Astrocyte (in vitro differentiated cells and primary cell): ENCODE results near the gene GRID2IP. TPM values are rescaled to one million over a fixed set of nuclear protein-coding genes. Genes with fewer than 3 reads are reported as not detected.
"Not testable (repeated sequence)": the region's sequence is repeated elsewhere in the genome, so short reads cannot be mapped to it uniquely, and the experiment has no call there.

ENCODE experiments used
- DNase-seq: peaks from one replicate; pipeline ENCODE4 v3.0.0-alpha.2; 2010; ENCODE audit warnings: low read depth
- FAIRE-seq: peaks from 2 replicates; lab custom pipeline; 2011; peaks lifted over from hg19 to GRCh38; lab: Jason Lieb, UNC
- H2AFZ ChIP-seq: 2 replicates; pipeline ENCODE4 v1.6.0; 2012; ENCODE audit warnings: low read depth, low read length, inconsistent platforms
- H3K27ac ChIP-seq: 2 replicates; pipeline ENCODE4 v1.5.1; 2011; ENCODE audit warnings: low read depth, low read length, inconsistent platforms
- H3K27me3 ChIP-seq: 2 replicates; pipeline ENCODE4 v1.6.0; 2011; ENCODE audit warnings: low read length, inconsistent platforms; ENCODE audit not compliant: insufficient read depth
- H3K36me3 ChIP-seq: 2 replicates; pipeline ENCODE4 v1.5.1; 2011; ENCODE audit warnings: low read length, inconsistent platforms; ENCODE audit not compliant: insufficient read depth
- H3K4me1 ChIP-seq: 2 replicates; pipeline ENCODE4 v1.5.1; 2011; ENCODE audit warnings: low read length, inconsistent platforms; ENCODE audit not compliant: insufficient read depth
- H3K4me2 ChIP-seq: 2 replicates; pipeline ENCODE4 v1.6.0; 2012; ENCODE audit warnings: low read length, inconsistent platforms
- H3K4me3 ChIP-seq: 2 replicates; pipeline ENCODE4 v1.5.1; 2011; ENCODE audit warnings: low read depth, mild to moderate bottlenecking, low read length, inconsistent platforms; ENCODE audit not compliant: insufficient read depth
- H3K79me2 ChIP-seq: 2 replicates; pipeline ENCODE4 v1.6.0; 2012; ENCODE audit warnings: mild to moderate bottlenecking, low read length, inconsistent platforms; ENCODE audit not compliant: insufficient read depth
- H3K9ac ChIP-seq: 2 replicates; pipeline ENCODE4 v1.6.0; 2012; ENCODE audit warnings: mild to moderate bottlenecking, low read length, inconsistent platforms
- H3K9me3 ChIP-seq: 2 replicates; pipeline ENCODE4 v1.5.1; 2012; ENCODE audit warnings: low read depth, mild to moderate bottlenecking, low read length, inconsistent platforms; ENCODE audit not compliant: insufficient read depth
- H4K20me1 ChIP-seq: 2 replicates; pipeline ENCODE4 v1.6.0; 2012; ENCODE audit warnings: low read length, inconsistent platforms; ENCODE audit not compliant: insufficient read depth
- H3K27ac Mint-ChIP-seq: one replicate; pipeline ENCODE4 v1.8.0; 2021; ENCODE audit warnings: mild to moderate bottlenecking, mixed read lengths; ENCODE audit not compliant: unreplicated experiment
- H3K27me3 Mint-ChIP-seq: one replicate; pipeline ENCODE4 v1.8.0; 2021; ENCODE audit warnings: low read depth, mixed read lengths; ENCODE audit not compliant: unreplicated experiment
- H3K36me3 Mint-ChIP-seq: one replicate; pipeline ENCODE4 v1.8.0; 2021; ENCODE audit warnings: low read depth, mixed read lengths; ENCODE audit not compliant: unreplicated experiment
- H3K4me1 Mint-ChIP-seq: one replicate; pipeline ENCODE4 v1.8.0; 2021; ENCODE audit warnings: low read depth, mixed read lengths; ENCODE audit not compliant: unreplicated experiment
- H3K4me3 Mint-ChIP-seq: one replicate; pipeline ENCODE4 v1.8.0; 2021; ENCODE audit warnings: mild to moderate bottlenecking, moderate library complexity, mixed read lengths; ENCODE audit not compliant: unreplicated experiment
- H3K9me3 Mint-ChIP-seq: one replicate; pipeline ENCODE4 v1.8.0; 2021; ENCODE audit warnings: mild to moderate bottlenecking, mixed read lengths; ENCODE audit not compliant: unreplicated experiment
- EZH2 ChIP-seq: IDR thresholded peaks from 2 replicates; pipeline ENCODE4 v1.6.1; 2012; ENCODE audit warnings: mild to moderate bottlenecking, low read length, inconsistent platforms; ENCODE audit not compliant: insufficient read depth
- total RNA-seq: library from RNA; stranded (reverse); gene quantifications from 2 replicates; pipeline ENCODE4 v1.2.1, GENCODE V29; 2021
- TF ChIP-seq, protein P1 (sequence below): IDR thresholded peaks from 2 replicates; pipeline ENCODE4 v1.5.1; 2011; ENCODE audit warnings: low read depth, mild to moderate bottlenecking, inconsistent platforms, low read length, moderate library complexity; ENCODE audit not compliant: insufficient read depth

GRID2IP gene
- total RNA-seq, 1 donor from 2014 or later: 0.09 TPM

DNA sequence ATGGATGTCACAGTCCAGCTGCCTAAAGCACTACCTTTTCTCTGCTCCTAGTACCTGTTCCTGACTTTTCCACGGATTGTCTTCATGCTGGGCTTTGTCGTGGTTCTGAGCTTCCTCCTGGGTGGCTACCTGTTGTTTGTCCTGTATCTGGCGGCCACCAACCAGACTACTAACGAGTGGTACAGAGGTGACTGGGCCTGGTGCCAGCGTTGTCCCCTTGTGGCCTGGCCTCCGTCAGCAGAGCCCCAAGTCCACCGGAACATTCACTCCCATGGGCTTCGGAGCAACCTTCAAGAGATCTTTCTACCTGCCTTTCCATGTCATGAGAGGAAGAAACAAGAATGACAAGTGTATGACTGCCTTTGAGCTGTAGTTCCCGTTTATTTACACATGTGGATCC is 37.3 kb upstream of the GRID2IP start:
- no peaks in the 10 kb centered on the region for H3K9me3 Mint-ChIP-seq
- no peak for FAIRE-seq

DNA sequence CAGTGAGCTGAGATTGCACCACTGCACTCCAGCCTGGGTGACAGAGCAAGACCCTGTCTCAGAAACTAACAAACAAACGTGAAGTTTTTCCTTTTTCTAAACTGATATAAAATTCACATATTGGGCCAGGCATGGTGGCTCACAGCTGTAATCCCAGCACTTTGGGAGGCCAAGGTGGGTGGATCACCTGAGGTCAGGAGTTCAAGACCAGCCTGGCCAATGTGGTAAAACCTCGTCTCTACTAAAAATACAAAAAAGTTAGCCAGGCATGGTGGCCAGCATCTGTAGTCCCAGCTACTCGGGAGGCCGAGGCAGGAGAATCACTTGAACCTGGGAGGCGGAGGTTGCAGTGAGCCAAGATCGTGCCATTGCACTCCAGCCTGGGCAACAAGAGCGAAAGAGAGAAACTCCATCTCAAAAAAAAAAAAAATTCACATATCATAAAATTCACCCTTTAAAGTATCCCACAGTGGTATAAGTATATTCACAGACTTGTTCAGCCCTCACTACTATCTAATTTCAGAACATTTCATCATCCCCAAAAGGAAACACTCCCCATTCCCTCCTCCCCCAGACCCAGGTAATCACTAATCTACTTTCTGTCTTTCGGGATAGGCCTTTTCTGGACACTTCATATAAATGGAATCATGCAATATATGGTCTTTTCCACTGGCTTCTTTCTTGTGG is 34.6 kb upstream of the GRID2IP start:
- not testable (repeated sequence) for H4K20me1 ChIP-seq, H3K36me3 ChIP-seq, H2AFZ ChIP-seq, H3K4me2 ChIP-seq, H3K9ac ChIP-seq, H3K4me3 Mint-ChIP-seq, H3K79me2 ChIP-seq, H3K27ac ChIP-seq, H3K4me1 Mint-ChIP-seq, H3K4me3 ChIP-seq, DNase-seq, H3K27ac Mint-ChIP-seq, H3K27me3 ChIP-seq, H3K27me3 Mint-ChIP-seq, FAIRE-seq, H3K9me3 Mint-ChIP-seq, H3K4me1 ChIP-seq, H3K9me3 ChIP-seq
- H3K36me3 Mint-ChIP-seq: peaks cover 13% of the 10 kb centered on the region

More for the DNA sequence above, 37.3 kb upstream of the GRID2IP start:
- no peak overlapping the region for H3K9ac ChIP-seq
- H3K27ac Mint-ChIP-seq: peak overlapping the region; percentile 70
- TF ChIP-seq, protein P1, sequence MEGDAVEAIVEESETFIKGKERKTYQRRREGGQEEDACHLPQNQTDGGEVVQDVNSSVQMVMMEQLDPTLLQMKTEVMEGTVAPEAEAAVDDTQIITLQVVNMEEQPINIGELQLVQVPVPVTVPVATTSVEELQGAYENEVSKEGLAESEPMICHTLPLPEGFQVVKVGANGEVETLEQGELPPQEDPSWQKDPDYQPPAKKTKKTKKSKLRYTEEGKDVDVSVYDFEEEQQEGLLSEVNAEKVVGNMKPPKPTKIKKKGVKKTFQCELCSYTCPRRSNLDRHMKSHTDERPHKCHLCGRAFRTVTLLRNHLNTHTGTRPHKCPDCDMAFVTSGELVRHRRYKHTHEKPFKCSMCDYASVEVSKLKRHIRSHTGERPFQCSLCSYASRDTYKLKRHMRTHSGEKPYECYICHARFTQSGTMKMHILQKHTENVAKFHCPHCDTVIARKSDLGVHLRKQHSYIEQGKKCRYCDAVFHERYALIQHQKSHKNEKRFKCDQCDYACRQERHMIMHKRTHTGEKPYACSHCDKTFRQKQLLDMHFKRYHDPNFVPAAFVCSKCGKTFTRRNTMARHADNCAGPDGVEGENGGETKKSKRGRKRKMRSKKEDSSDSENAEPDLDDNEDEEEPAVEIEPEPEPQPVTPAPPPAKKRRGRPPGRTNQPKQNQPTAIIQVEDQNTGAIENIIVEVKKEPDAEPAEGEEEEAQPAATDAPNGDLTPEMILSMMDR: no peak
- TF ChIP-seq EZH2: no peak
- no peak for DNase-seq
- H3K4me2 ChIP-seq: no peak overlapping the region
- H2AFZ ChIP-seq: no peak overlapping the region
- H3K27me3 Mint-ChIP-seq: no peaks in the 10 kb centered on the region
- H3K9me3 ChIP-seq: no peaks in the 10 kb centered on the region
- H3K4me3 ChIP-seq: no peak overlapping the region
- H3K27ac ChIP-seq: no peak overlapping the region
- H4K20me1 ChIP-seq: peaks cover 8% of the 10 kb centered on the region
- peaks cover 10% of the 10 kb centered on the region for H3K36me3 ChIP-seq
- H3K27me3 ChIP-seq: no peaks in the 10 kb centered on the region
- H3K4me3 Mint-ChIP-seq: peak overlapping the region; percentile 73
- peaks cover 4% of the 10 kb centered on the region for H3K4me1 Mint-ChIP-seq
- H3K79me2 ChIP-seq: peaks cover 21% of the 10 kb centered on the region
- H3K36me3 Mint-ChIP-seq: peaks cover 10% of the 10 kb centered on the region
- peaks cover 12% of the 10 kb centered on the region for H3K4me1 ChIP-seq

DNA sequence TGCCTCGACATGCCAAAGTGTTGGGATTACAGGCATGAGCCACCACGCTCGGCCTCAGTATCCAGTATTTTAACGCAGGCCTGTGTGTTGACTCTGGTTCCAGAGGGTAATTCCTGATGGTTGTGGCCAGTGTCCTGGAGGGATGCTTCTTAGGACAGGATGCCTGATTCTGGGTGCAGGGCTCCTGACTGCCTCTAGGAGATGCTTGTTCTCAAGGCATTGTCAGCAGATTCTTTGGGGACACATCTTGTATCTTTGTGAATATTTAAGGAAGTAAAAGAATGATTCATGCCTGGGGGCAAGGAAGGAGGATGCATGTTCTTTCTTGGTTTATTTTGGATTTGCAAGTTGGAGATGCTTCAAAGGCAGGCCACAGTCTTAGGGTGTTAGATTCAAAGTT is 28.2 kb upstream of the GRID2IP start:
- Histone ChIP-seq H3K36me3 (peaks cover 9% of the 10 kb centered on the region), H3K79me2 (no peaks in the 10 kb centered on the region), H3K27me3 (no peaks in the 10 kb centered on the region), H3K4me3 (no peak overlapping the region), H3K9ac (no peak overlapping the region), H2AFZ (no peak overlapping the region), H3K4me1 (peaks cover 8% of the 10 kb centered on the region), H4K20me1 (no peaks in the 10 kb centered on the region), H3K9me3 (no peaks in the 10 kb centered on the region), H3K27ac (no peak overlapping the region), H3K4me2 (no peak overlapping the region)
- FAIRE-seq (no peak), DNase-seq (no peak)
- no peaks in the 10 kb centered on the region for H3K9me3 Mint-ChIP-seq
- peaks cover 3% of the 10 kb centered on the region for H3K4me1 Mint-ChIP-seq
- no peak overlapping the region for H3K4me3 Mint-ChIP-seq
- TF ChIP-seq, protein P1: no peak
- peaks cover 5% of the 10 kb centered on the region for H3K36me3 Mint-ChIP-seq
- H3K27me3 Mint-ChIP-seq: no peaks in the 10 kb centered on the region
- no peak overlapping the region for H3K27ac Mint-ChIP-seq
